ENCODE data around the gene GPR25.

Gene GPR25

DNA sequence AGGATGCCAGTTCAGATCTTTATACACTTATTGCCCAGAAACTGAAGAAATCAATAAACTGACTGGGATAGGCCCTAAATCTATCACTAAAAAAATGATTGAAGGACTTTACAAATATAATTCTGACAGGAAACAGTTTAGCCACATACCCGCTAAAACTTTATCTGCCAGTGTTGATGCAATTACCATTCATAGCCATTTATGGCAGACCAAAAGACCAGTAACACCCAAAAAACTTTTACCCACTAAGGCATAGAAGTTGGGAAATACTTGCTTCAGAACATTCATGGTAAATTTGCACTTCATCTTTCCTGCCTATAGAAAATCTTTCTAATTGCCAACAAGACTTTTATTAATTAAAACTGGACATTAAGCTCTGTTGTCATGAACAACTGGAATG is 15.0 kb upstream of the GPR25 start:
- peak overlapping the region; percentile 16 for H3K4me3 ChIP-seq (ENCODE audit: low read length)
- peak; percentile 27 for DNase-seq (ENCODE audit: low read depth)
- no peak overlapping the region for H3K9ac ChIP-seq (ENCODE audit: low read length)
- H3K36me3 ChIP-seq (ENCODE audit: control insufficient read depth, insufficient read depth, low read length, severe bottlenecking) = peaks cover 58% of the 10 kb centered on the region
- H3K27me3 ChIP-seq (replicated peaks; ENCODE audit: control insufficient read depth, insufficient read depth, low read length) = no peaks in the 10 kb centered on the region
- no peaks in the 10 kb centered on the region for H3K9me3 ChIP-seq (ENCODE audit: control insufficient read depth, low read length)
- H3K4me1 ChIP-seq (ENCODE audit: control insufficient read depth, insufficient read depth, low read length) = peaks cover 18% of the 10 kb centered on the region

- peaks cover 37% of the 10 kb centered on the region for H3K36me3 ChIP-seq (ENCODE audit: control insufficient read depth, insufficient read depth, low read length, severe bottlenecking)
- peaks cover 12% of the 10 kb centered on the region for H3K4me1 ChIP-seq (ENCODE audit: control insufficient read depth, insufficient read depth, low read length)
- no peak overlapping the region for H3K4me3 ChIP-seq (ENCODE audit: low read length)
- no peak overlapping the region for H3K9ac ChIP-seq (ENCODE audit: low read length)
- H3K9me3 ChIP-seq (ENCODE audit: control insufficient read depth, low read length) = no peaks in the 10 kb centered on the region
- DNase-seq (ENCODE audit: low read depth) = no peak
- no peaks in the 10 kb centered on the region for H3K27me3 ChIP-seq (replicated peaks; ENCODE audit: control insufficient read depth, insufficient read depth, low read length)
Measured at GRCh38 chr1:200861937-200862647, 10.7 kb upstream of the GPR25 start.

DNA sequence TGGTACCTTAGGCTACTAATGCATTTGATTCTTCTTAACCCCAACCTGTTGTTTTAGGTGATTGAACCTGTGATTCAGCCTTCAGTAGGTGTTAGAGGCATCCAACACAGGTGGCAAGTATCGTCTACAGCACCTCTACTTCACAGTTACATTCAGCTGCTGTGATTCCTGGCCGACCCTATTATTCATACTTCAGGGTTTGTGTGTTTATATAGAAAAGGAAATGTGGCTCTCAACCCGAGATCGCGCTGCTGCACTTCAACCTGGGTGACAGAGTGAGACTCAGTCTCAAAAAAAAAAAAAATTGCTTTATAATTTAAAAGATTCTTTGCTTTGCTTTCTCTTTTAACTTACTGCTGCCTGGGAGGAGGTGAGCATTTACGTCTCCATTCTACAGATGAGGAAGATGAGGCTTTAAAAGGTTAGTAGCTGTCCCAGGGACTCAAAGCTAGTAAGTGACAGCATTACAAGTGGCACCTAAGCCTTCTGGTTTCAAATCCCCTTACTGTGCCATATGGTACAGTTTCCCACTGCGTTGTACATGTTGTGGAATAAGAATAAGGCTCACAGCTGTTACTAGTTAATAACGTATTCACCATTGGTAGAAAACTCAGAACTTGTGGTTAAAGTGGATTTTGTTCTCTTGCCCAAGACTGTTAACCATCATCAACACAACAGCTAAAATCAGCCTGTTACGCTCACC is 9.9 kb upstream of the GPR25 start:
- H3K36me3 ChIP-seq (ENCODE audit: control insufficient read depth, insufficient read depth, low read length, severe bottlenecking) = peaks cover 32% of the 10 kb centered on the region
- H3K4me3 ChIP-seq (ENCODE audit: low read length) = no peak overlapping the region
- H3K9ac ChIP-seq (ENCODE audit: low read length) = no peak overlapping the region
- H3K4me1 ChIP-seq (ENCODE audit: control insufficient read depth, insufficient read depth, low read length) = peaks cover 4% of the 10 kb centered on the region
- H3K27me3 ChIP-seq (replicated peaks; ENCODE audit: control insufficient read depth, insufficient read depth, low read length) = no peaks in the 10 kb centered on the region
- H3K9me3 ChIP-seq (ENCODE audit: control insufficient read depth, low read length) = no peaks in the 10 kb centered on the region
- no peak for DNase-seq (ENCODE audit: low read depth)

GRCh38 chr1:200866116-200866515 is 6.7 kb upstream of the GPR25 start:
- no peak for DNase-seq (ENCODE audit: low read depth)
- H3K4me3 ChIP-seq (ENCODE audit: low read length) = no peak overlapping the region
- H3K4me1 ChIP-seq (ENCODE audit: control insufficient read depth, insufficient read depth, low read length) = no peaks in the 10 kb centered on the region
- no peaks in the 10 kb centered on the region for H3K9me3 ChIP-seq (ENCODE audit: control insufficient read depth, low read length)
- peaks cover 10% of the 10 kb centered on the region for H3K27me3 ChIP-seq (replicated peaks; ENCODE audit: control insufficient read depth, insufficient read depth, low read length)
- H3K36me3 ChIP-seq (ENCODE audit: control insufficient read depth, insufficient read depth, low read length, severe bottlenecking) = peaks cover 25% of the 10 kb centered on the region
- H3K9ac ChIP-seq (ENCODE audit: low read length) = no peak overlapping the region

DNA sequence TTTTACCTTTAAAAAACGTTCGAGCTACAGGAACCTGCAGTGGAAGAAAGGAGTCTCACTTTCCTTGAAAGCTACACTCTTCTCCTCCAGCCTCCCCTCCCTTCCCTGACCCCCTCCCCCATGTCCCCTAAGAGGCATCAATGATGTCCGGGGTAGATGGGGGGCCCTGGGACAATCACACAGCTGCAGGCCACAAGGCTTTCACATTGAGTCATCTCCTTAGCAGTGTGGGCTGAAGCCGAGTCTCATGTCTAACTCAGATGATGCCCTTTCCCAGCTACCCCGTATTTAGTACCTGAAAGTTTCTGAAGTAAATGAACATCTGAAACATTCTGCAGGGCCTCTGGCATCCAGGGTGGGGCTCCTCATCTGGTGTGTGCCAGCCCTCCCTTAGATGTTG is 6.3 kb upstream of the GPR25 start:
- H3K27me3 ChIP-seq (replicated peaks; ENCODE audit: control insufficient read depth, insufficient read depth, low read length) = peaks cover 14% of the 10 kb centered on the region
- H3K4me3 ChIP-seq (ENCODE audit: low read length) = no peak overlapping the region
- no peaks in the 10 kb centered on the region for H3K4me1 ChIP-seq (ENCODE audit: control insufficient read depth, insufficient read depth, low read length)
- H3K9me3 ChIP-seq (ENCODE audit: control insufficient read depth, low read length) = no peaks in the 10 kb centered on the region
- peaks cover 25% of the 10 kb centered on the region for H3K36me3 ChIP-seq (ENCODE audit: control insufficient read depth, insufficient read depth, low read length, severe bottlenecking)
- no peak for DNase-seq (ENCODE audit: low read depth)
- no peak overlapping the region for H3K9ac ChIP-seq (ENCODE audit: low read length)

GRCh38 chr1:200867018-200867811 is 5.6 kb upstream of the GPR25 start:
- Histone ChIP-seq H3K9me3 (ENCODE audit: control insufficient read depth, low read length) (no peaks in the 10 kb centered on the region), H3K4me3 (ENCODE audit: low read length) (no peak overlapping the region), H3K27me3 (replicated peaks; ENCODE audit: control insufficient read depth, insufficient read depth, low read length) (peaks cover 21% of the 10 kb centered on the region), H3K4me1 (ENCODE audit: control insufficient read depth, insufficient read depth, low read length) (no peaks in the 10 kb centered on the region), H3K36me3 (ENCODE audit: control insufficient read depth, insufficient read depth, low read length, severe bottlenecking) (peaks cover 25% of the 10 kb centered on the region), H3K9ac (ENCODE audit: low read length) (no peak overlapping the region)
- DNase-seq (ENCODE audit: low read depth) = no peak

DNA sequence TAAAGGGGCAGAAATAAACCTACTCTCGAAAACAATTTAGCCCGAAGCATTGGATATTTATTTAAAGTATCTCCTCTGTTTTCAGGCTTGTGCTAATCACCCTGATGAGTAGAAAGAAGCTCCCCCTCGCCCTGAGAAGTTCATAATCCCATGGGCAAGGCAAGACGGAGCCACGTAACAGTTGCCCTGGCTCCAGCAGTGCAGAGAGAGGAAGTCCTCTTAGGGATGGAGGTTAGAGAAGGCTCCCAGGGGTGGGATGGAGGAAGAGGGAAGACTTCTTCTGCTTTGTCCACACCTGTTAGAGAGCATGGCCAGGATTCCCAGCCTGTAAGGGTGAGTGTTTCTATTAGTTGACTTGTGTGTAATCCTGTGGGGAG is 3.4 kb upstream of the GPR25 start:
- Histone ChIP-seq H3K9ac (ENCODE audit: low read length) (no peak overlapping the region), H3K36me3 (ENCODE audit: control insufficient read depth, insufficient read depth, low read length, severe bottlenecking) (peaks cover 10% of the 10 kb centered on the region), H3K4me1 (ENCODE audit: control insufficient read depth, insufficient read depth, low read length) (peaks cover 6% of the 10 kb centered on the region), H3K9me3 (ENCODE audit: control insufficient read depth, low read length) (no peaks in the 10 kb centered on the region), H3K4me3 (ENCODE audit: low read length) (no peak overlapping the region), H3K27me3 (replicated peaks; ENCODE audit: control insufficient read depth, insufficient read depth, low read length) (peaks cover 40% of the 10 kb centered on the region)
- no peak for DNase-seq (ENCODE audit: low read depth)

GRCh38 chr1:200869753-200870391 is 2.9 kb upstream of the GPR25 start:
- Histone ChIP-seq H3K4me1 (ENCODE audit: control insufficient read depth, insufficient read depth, low read length) (peaks cover 6% of the 10 kb centered on the region), H3K4me3 (ENCODE audit: low read length) (no peak overlapping the region), H3K9ac (ENCODE audit: low read length) (no peak overlapping the region), H3K36me3 (ENCODE audit: control insufficient read depth, insufficient read depth, low read length, severe bottlenecking) (peaks cover 5% of the 10 kb centered on the region), H3K9me3 (ENCODE audit: control insufficient read depth, low read length) (no peaks in the 10 kb centered on the region), H3K27me3 (replicated peaks; ENCODE audit: control insufficient read depth, insufficient read depth, low read length) (peaks cover 45% of the 10 kb centered on the region)
- DNase-seq (ENCODE audit: low read depth) = no peak

GRCh38 chr1:200873116-200873670 is 412 bp downstream of the GPR25 start:
- H3K9me3 ChIP-seq (ENCODE audit: control insufficient read depth, low read length) = no peaks in the 10 kb centered on the region
- no peak overlapping the region for H3K9ac ChIP-seq (ENCODE audit: low read length)
- peaks cover 72% of the 10 kb centered on the region for H3K27me3 ChIP-seq (replicated peaks; ENCODE audit: control insufficient read depth, insufficient read depth, low read length)
- H3K36me3 ChIP-seq (ENCODE audit: control insufficient read depth, insufficient read depth, low read length, severe bottlenecking) = no peaks in the 10 kb centered on the region
- H3K4me3 ChIP-seq (ENCODE audit: low read length) = peak overlapping the region; percentile 13
- peaks cover 6% of the 10 kb centered on the region for H3K4me1 ChIP-seq (ENCODE audit: control insufficient read depth, insufficient read depth, low read length)
- DNase-seq (ENCODE audit: low read depth) = no peak

GRCh38 chr1:200873671-200874397 is 1.1 kb downstream of the GPR25 start:
- Histone ChIP-seq H3K9me3 (ENCODE audit: control insufficient read depth, low read length) (no peaks in the 10 kb centered on the region), H3K4me3 (ENCODE audit: low read length) (no peak overlapping the region), H3K9ac (ENCODE audit: low read length) (no peak overlapping the region), H3K27me3 (replicated peaks; ENCODE audit: control insufficient read depth, insufficient read depth, low read length) (peaks cover 76% of the 10 kb centered on the region), H3K36me3 (ENCODE audit: control insufficient read depth, insufficient read depth, low read length, severe bottlenecking) (no peaks in the 10 kb centered on the region), H3K4me1 (ENCODE audit: control insufficient read depth, insufficient read depth, low read length) (peaks cover 6% of the 10 kb centered on the region)
- no peak for DNase-seq (ENCODE audit: low read depth)

Data from adipocyte (in vitro differentiated cells).